ENCODE data around the gene HOMER3. TPM values are rescaled to one million over a fixed set of nuclear protein-coding genes. Genes with fewer than 3 reads are reported as not detected.
"Not testable (repeated sequence)": the region's sequence is repeated elsewhere in the genome, so short reads cannot be mapped to it uniquely, and the experiment has no call there.

HOMER3 gene
- total and polyA plus RNA-seq, 12 donors = 13.9 to 130 (median 34.8) TPM

GRCh38 chr19:18955042-18955441, 14.0 kb upstream of the HOMER3 start:
- TF ChIP-seq, protein P1, sequence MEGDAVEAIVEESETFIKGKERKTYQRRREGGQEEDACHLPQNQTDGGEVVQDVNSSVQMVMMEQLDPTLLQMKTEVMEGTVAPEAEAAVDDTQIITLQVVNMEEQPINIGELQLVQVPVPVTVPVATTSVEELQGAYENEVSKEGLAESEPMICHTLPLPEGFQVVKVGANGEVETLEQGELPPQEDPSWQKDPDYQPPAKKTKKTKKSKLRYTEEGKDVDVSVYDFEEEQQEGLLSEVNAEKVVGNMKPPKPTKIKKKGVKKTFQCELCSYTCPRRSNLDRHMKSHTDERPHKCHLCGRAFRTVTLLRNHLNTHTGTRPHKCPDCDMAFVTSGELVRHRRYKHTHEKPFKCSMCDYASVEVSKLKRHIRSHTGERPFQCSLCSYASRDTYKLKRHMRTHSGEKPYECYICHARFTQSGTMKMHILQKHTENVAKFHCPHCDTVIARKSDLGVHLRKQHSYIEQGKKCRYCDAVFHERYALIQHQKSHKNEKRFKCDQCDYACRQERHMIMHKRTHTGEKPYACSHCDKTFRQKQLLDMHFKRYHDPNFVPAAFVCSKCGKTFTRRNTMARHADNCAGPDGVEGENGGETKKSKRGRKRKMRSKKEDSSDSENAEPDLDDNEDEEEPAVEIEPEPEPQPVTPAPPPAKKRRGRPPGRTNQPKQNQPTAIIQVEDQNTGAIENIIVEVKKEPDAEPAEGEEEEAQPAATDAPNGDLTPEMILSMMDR (IDR thresholded peaks at IDR 0.05) = no peak
- no peak for TF ChIP-seq POLR2A (IDR thresholded peaks at IDR 0.05)
- intact Hi-C loops (cut with DNase I) = no loop called here
- WGBS, 4 donors = 96 to 97% (median 96%) methylated on average over 2 of the region's 2 CpGs
- no peak for DNase-seq
- no peaks in the 10 kb centered on the region for H3K9me3 ChIP-seq (replicated peaks in 1 of 3)
- H3K4me1 ChIP-seq (replicated peaks in 1 of 2) = no peaks in the 10 kb centered on the region
- H3K36me3 ChIP-seq (replicated peaks in 1 of 2) = no peaks in the 10 kb centered on the region
- H3K4me3 ChIP-seq = no peak overlapping the region
- H3K27me3 ChIP-seq = no peaks in the 10 kb centered on the region
- no peak overlapping the region for H3K27ac ChIP-seq

DNA sequence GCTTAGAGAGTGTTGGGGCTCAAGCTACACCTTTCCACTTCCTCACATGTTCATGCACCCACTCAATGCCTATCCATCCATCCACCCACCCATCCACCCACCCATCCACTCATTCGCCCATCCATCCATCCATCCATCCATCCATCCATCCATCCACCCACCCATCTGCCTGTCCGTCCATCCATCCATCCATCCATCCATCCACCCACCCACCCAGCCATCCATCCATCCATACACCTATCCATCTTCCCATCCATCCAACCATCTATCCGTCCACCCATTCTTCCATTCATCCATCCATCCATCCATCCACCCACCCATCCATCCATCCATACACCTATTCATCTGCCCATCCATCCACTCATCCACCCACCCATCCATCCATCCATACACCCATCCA, 13.1 kb upstream of the HOMER3 start:
- H3K4me3 ChIP-seq = no peak overlapping the region
- TF ChIP-seq, protein P1 (IDR thresholded peaks at IDR 0.05) = no peak
- WGBS, 4 donors = 79 to 92% (median 85%) methylated on average over 3 of the region's 3 CpGs
- intact Hi-C loops (cut with DNase I) = no loop called here
- H3K27ac ChIP-seq = no peak overlapping the region
- DNase-seq = no peak
- H3K9me3 ChIP-seq (replicated peaks in 1 of 3) = no peaks in the 10 kb centered on the region
- H3K27me3 ChIP-seq = no peaks in the 10 kb centered on the region
- H3K36me3 ChIP-seq (replicated peaks in 1 of 2) = no peaks in the 10 kb centered on the region
- H3K4me1 ChIP-seq (replicated peaks in 1 of 2) = no peaks in the 10 kb centered on the region

GRCh38 chr19:18952364-18953003, 11.5 kb upstream of the HOMER3 start:
- H3K27me3 ChIP-seq; intact Hi-C loops (cut with DNase I): not testable (repeated sequence)

GRCh38 chr19:18951721-18952281, 10.8 kb upstream of the HOMER3 start:
- H3K9me3 ChIP-seq (replicated peaks in 1 of 3) = no peaks in the 10 kb centered on the region
- H3K27ac ChIP-seq = no peak overlapping the region
- no peaks in the 10 kb centered on the region for H3K27me3 ChIP-seq
- TF ChIP-seq POLR2A (IDR thresholded peaks at IDR 0.05) = no peak
- TF ChIP-seq, protein P1 (IDR thresholded peaks at IDR 0.05) = no peak
- intact Hi-C loops (cut with DNase I) = no loop called here
- H3K36me3 ChIP-seq (replicated peaks in 1 of 2) = no peaks in the 10 kb centered on the region
- DNase-seq = no peak
- no peak overlapping the region for H3K4me3 ChIP-seq
- 88 to 92% (median 91%) methylated on average over 7 of the region's 7 CpGs for WGBS, 4 donors
- no peaks in the 10 kb centered on the region for H3K4me1 ChIP-seq (replicated peaks in 1 of 2)

More at GRCh38 chr19:18952364-18953003, 11.5 kb upstream of the HOMER3 start:
- not testable (repeated sequence) for H3K4me3 ChIP-seq; H3K9me3 ChIP-seq (replicated peaks in 1 of 3); H3K36me3 ChIP-seq (replicated peaks in 1 of 2); H3K27ac ChIP-seq; H3K4me1 ChIP-seq (replicated peaks in 1 of 2)
- 44 to 57% (median 47%) methylated on average over 17 of the region's 17 CpGs for WGBS, 4 donors
- peak in 1 of 7 donors; percentile 64 for DNase-seq

DNA sequence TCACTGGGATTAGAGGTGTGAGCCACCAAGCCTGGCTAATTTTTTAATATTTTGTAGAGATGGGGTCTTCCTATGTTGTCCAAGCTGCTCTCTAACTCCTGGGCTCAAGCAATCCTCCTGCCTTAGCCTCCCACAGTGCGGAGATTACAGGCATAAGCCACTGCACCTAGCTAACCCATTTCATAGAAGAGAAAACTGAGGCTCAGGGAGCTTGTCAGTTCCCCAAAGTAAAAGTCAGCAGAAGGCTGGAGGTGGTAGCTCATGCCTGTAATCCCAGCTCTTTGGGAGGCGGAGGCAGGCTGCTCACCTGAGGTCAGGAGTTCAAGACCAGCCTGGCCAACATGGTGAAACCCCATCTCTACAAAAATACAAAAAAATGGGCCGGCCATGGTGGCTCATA, 8.8 kb upstream of the HOMER3 start:
- no peaks in the 10 kb centered on the region for H3K27me3 ChIP-seq
- DNase-seq = no peak
- intact Hi-C loops (cut with DNase I) = no loop called here
- no peaks in the 10 kb centered on the region for H3K4me1 ChIP-seq (replicated peaks in 1 of 2)
- WGBS, 4 donors = 76 to 89% (median 84%) methylated on average over 3 of the region's 3 CpGs
- TF ChIP-seq POLR2A (IDR thresholded peaks at IDR 0.05) = no peak
- TF ChIP-seq, protein P1 (IDR thresholded peaks at IDR 0.05) = no peak
- no peak overlapping the region for H3K4me3 ChIP-seq
- no peaks in the 10 kb centered on the region for H3K9me3 ChIP-seq (replicated peaks in 1 of 3)
- H3K36me3 ChIP-seq (replicated peaks in 1 of 2) = no peaks in the 10 kb centered on the region
- H3K27ac ChIP-seq = no peak overlapping the region
